ENCODE results near the gene PTPRT. TPM values are rescaled to one million over a fixed set of nuclear protein-coding genes. Genes with fewer than 3 reads are reported as not detected.

PTPRT gene
- polyA plus RNA-seq, 3 donors: not detected

DNA sequence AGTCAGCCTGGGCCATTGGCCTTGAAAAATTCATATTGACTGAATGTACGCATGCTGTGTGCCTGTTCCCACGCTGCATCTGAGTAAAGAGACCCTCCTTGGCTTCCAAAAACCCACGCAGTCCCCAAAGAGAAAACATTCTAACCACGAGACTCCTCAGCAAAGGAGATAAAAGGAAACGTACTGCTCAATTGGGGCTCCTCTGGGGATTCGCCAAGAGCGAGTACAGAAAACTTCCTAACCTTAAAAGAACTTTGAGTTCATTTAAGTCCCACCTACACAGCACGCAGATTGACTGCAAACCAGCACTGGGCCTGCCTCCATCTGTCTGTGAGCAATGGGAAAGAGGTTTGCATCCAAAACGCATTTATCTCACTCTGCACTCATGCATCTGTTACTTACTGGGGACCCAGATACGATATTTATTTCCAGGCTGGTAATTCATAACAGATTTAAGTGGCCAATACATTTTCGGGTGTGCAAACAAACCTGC lies 1065.7 kb downstream of the PTPRT start:
- Histone ChIP-seq H4K20me1 (ENCODE audit: insufficient read depth, low read length) (no peaks in the 10 kb centered on the region), H3K4me1 (ENCODE audit: control insufficient read depth in 1 of 2, insufficient read depth in 2 of 2, low read length in 2 of 2) (no peaks in the 10 kb centered on the region), H3K36me3 (replicated peaks in 1 of 2; ENCODE audit: control insufficient read depth in 1 of 2, insufficient read depth in 2 of 2, low read length in 2 of 2) (no peaks in the 10 kb centered on the region), H3K27me3 (ENCODE audit: control insufficient read depth in 2 of 2, insufficient read depth in 2 of 2, low read length in 2 of 2) (no peaks in the 10 kb centered on the region), H3K9ac (ENCODE audit: insufficient read depth, low read length, poor library complexity, severe bottlenecking) (no peak overlapping the region), H3K9me3 (replicated peaks in 1 of 2; ENCODE audit: control insufficient read depth in 1 of 2, insufficient read depth in 1 of 2, low read length in 2 of 2) (no peaks in the 10 kb centered on the region), H2AFZ (ENCODE audit: insufficient read depth, low read depth, low read length, poor library complexity, severe bottlenecking) (no peak overlapping the region), H3K4me2 (replicated peaks; ENCODE audit: extremely low read depth, low read length, poor library complexity, severe bottlenecking) (no peak overlapping the region), H3K79me2 (ENCODE audit: insufficient read depth, low read length) (no peaks in the 10 kb centered on the region), H3K27ac (ENCODE audit: low read depth in 1 of 2, low read length in 2 of 2) (no peak overlapping the region), H3K4me3 (replicated peaks in 1 of 3; ENCODE audit: low read depth in 2 of 3, low read length in 3 of 3) (no peak overlapping the region)
- Mint-ChIP-seq H3K27ac (no peak overlapping the region), H3K27me3 (ENCODE audit: low read depth in 3 of 3) (no peaks in the 10 kb centered on the region), H3K36me3 (no peaks in the 10 kb centered on the region), H3K4me3 (no peak overlapping the region), H3K4me1 (no peaks in the 10 kb centered on the region), H3K9me3 (peaks cover 0 to 4% (median 0%) of the 10 kb centered on the region in 7 donors)
- intact Hi-C loops (cut with micrococcal nuclease): no loop called here
- TF ChIP-seq, protein P1, sequence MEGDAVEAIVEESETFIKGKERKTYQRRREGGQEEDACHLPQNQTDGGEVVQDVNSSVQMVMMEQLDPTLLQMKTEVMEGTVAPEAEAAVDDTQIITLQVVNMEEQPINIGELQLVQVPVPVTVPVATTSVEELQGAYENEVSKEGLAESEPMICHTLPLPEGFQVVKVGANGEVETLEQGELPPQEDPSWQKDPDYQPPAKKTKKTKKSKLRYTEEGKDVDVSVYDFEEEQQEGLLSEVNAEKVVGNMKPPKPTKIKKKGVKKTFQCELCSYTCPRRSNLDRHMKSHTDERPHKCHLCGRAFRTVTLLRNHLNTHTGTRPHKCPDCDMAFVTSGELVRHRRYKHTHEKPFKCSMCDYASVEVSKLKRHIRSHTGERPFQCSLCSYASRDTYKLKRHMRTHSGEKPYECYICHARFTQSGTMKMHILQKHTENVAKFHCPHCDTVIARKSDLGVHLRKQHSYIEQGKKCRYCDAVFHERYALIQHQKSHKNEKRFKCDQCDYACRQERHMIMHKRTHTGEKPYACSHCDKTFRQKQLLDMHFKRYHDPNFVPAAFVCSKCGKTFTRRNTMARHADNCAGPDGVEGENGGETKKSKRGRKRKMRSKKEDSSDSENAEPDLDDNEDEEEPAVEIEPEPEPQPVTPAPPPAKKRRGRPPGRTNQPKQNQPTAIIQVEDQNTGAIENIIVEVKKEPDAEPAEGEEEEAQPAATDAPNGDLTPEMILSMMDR (IDR thresholded peaks at IDR 0.05): no peak
- 87% methylated on average over 8 of the region's 11 CpGs for WGBS (ENCODE audit: insufficient coverage)
- no peak for DNase-seq

GRCh38 chr20:42118409-42119125 lies 1071.1 kb downstream of the PTPRT start:
- H3K9me3 ChIP-seq (replicated peaks in 1 of 2; ENCODE audit: control insufficient read depth in 1 of 2, insufficient read depth in 1 of 2, low read length in 2 of 2): no peaks in the 10 kb centered on the region
- peaks cover 0 to 6% (median 2%) of the 10 kb centered on the region in 7 donors for H3K9me3 Mint-ChIP-seq
- WGBS (ENCODE audit: insufficient coverage): 95% methylated on average over 4 of the region's 7 CpGs
- H3K27me3 ChIP-seq (ENCODE audit: control insufficient read depth in 2 of 2, insufficient read depth in 2 of 2, low read length in 2 of 2): no peaks in the 10 kb centered on the region
- H3K4me3 ChIP-seq (replicated peaks in 1 of 3; ENCODE audit: low read depth in 2 of 3, low read length in 3 of 3): no peak overlapping the region
- no peak overlapping the region for H3K4me2 ChIP-seq (replicated peaks; ENCODE audit: extremely low read depth, low read length, poor library complexity, severe bottlenecking)
- H3K4me3 Mint-ChIP-seq: no peak overlapping the region
- TF ChIP-seq, protein P1 (IDR thresholded peaks at IDR 0.05): no peak
- intact Hi-C loops (cut with micrococcal nuclease): no loop called here
- H3K27me3 Mint-ChIP-seq (ENCODE audit: low read depth in 3 of 3): peaks cover 0 to 2% (median 0%) of the 10 kb centered on the region in 3 donors
- no peak overlapping the region for H3K27ac Mint-ChIP-seq
- H3K9ac ChIP-seq (ENCODE audit: insufficient read depth, low read length, poor library complexity, severe bottlenecking): no peak overlapping the region
- H3K27ac ChIP-seq (ENCODE audit: low read depth in 1 of 2, low read length in 2 of 2): no peak overlapping the region
- no peaks in the 10 kb centered on the region for H3K36me3 Mint-ChIP-seq
- H3K4me1 ChIP-seq (ENCODE audit: control insufficient read depth in 1 of 2, insufficient read depth in 2 of 2, low read length in 2 of 2): no peaks in the 10 kb centered on the region
- no peaks in the 10 kb centered on the region for H3K79me2 ChIP-seq (ENCODE audit: insufficient read depth, low read length)
- no peaks in the 10 kb centered on the region for H4K20me1 ChIP-seq (ENCODE audit: insufficient read depth, low read length)
- H3K36me3 ChIP-seq (replicated peaks in 1 of 2; ENCODE audit: control insufficient read depth in 1 of 2, insufficient read depth in 2 of 2, low read length in 2 of 2): no peaks in the 10 kb centered on the region
- DNase-seq: no peak
- no peak overlapping the region for H2AFZ ChIP-seq (ENCODE audit: insufficient read depth, low read depth, low read length, poor library complexity, severe bottlenecking)
- H3K4me1 Mint-ChIP-seq: no peaks in the 10 kb centered on the region

Measured in CD14-positive monocyte (primary cell).